GM12878 (cell line): ENCODE data around the gene TIMP4. TPM values are rescaled to one million over a fixed set of nuclear protein-coding genes. Genes with fewer than 3 reads are reported as not detected.

Source experiments
- HDAC6 ChIP-seq: fragments of 200-600 bp; sonication (generic); IDR thresholded peaks from one replicate; pipeline ENCODE4 v1.8.0; 2017; ENCODE audit warnings: antibody characterized with exemption; ENCODE audit not compliant: unreplicated experiment
- MTA3 ChIP-seq: IDR thresholded peaks from 2 replicates; pipeline ENCODE4 v1.6.1; 2012; ENCODE audit warnings: low read length, inconsistent platforms, borderline replicate concordance
- SMAD1 ChIP-seq: fragments of 450-650 bp; IDR thresholded peaks from 2 replicates; pipeline ENCODE4 v1.6.1; 2018; ENCODE audit warnings: mild to moderate bottlenecking, low read depth; ENCODE audit not compliant: partially characterized antibody
- polyA plus RNA-seq, 11 experiments: library from polyadenylated mRNA; depleted of rRNA in 4 of 11; unstranded in 6 of 11; stranded (reverse) in 5 of 11; fragments of >200 nt; fragmentation: Nextera tagmentation in 4 of 11; fragmentation: Illumina TruSeq in 1 of 11; extraction: Ambion mirVana in 4 of 11; extraction: Trizol in 1 of 11; gene quantifications; 1 replicate in 1 of 11; 2 replicates in 10 of 11; pipeline versions ENCODE4 v1.2.1 to v1.2.3, GENCODE V29; 2011 to 2016; ENCODE audit warnings: inconsistent platforms in 2 of 11, missing spikeins in 2 of 11, low read depth in 1 of 11
- total RNA-seq, 4 experiments: library from RNA; depleted of rRNA in 3 of 4; stranded (reverse); fragments of >200 nt in 3 of 4; fragmentation: Illumina TruSeq in 1 of 4; extraction: Trizol in 1 of 4; gene quantifications; 2 replicates each; pipeline versions ENCODE4 v1.2.1 to v1.2.3, GENCODE V29; 2013 to 2021
- TF ChIP-seq, protein P1 (sequence below): fragments of 450-650 bp; formaldehyde crosslinking; IDR thresholded peaks from 2 replicates; pipeline ENCODE4 v1.5.0; 2022; ENCODE audit warnings: mild to moderate bottlenecking, missing genetic modification characterization
- TF ChIP-seq, protein P2 (sequence below): fragments of 450-650 bp; IDR thresholded peaks from 2 replicates; pipeline ENCODE4 v1.6.1; 2017; ENCODE audit warnings: antibody characterized with exemption, mild to moderate bottlenecking, moderate library complexity
- TF ChIP-seq, protein P3 (sequence below): fragments of 450-650 bp; IDR thresholded peaks from 2 replicates; pipeline ENCODE4 v1.6.1; 2016; ENCODE audit warnings: mild to moderate bottlenecking

Gene TIMP4
- total and polyA plus RNA-seq, 10 of the 15 experiments (the other 5 are each of a cell fraction or from before 2014, with no cell fraction given): 0.07 TPM; not detected in 9

DNA sequence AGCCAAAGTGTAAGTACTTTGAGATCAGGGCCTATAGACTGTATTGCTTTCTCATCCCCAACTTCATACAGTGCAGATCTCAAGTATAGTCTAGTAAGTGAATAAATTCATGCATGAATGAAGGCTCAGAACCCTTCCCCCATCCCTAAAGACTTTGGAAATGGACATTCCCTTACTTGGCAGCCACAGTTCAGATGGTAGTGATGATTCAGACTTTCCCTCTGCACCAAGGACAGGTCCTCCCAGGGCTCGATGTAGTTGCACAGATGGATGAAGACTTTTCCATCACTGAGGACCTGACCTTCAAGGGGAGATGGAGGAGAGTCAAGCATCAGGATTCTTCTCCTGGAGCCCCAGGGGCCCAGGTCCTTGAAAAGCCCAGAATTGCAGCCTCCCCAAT lies 4.6 kb downstream of the TIMP4 start (continued):
- TF ChIP-seq, protein P1, sequence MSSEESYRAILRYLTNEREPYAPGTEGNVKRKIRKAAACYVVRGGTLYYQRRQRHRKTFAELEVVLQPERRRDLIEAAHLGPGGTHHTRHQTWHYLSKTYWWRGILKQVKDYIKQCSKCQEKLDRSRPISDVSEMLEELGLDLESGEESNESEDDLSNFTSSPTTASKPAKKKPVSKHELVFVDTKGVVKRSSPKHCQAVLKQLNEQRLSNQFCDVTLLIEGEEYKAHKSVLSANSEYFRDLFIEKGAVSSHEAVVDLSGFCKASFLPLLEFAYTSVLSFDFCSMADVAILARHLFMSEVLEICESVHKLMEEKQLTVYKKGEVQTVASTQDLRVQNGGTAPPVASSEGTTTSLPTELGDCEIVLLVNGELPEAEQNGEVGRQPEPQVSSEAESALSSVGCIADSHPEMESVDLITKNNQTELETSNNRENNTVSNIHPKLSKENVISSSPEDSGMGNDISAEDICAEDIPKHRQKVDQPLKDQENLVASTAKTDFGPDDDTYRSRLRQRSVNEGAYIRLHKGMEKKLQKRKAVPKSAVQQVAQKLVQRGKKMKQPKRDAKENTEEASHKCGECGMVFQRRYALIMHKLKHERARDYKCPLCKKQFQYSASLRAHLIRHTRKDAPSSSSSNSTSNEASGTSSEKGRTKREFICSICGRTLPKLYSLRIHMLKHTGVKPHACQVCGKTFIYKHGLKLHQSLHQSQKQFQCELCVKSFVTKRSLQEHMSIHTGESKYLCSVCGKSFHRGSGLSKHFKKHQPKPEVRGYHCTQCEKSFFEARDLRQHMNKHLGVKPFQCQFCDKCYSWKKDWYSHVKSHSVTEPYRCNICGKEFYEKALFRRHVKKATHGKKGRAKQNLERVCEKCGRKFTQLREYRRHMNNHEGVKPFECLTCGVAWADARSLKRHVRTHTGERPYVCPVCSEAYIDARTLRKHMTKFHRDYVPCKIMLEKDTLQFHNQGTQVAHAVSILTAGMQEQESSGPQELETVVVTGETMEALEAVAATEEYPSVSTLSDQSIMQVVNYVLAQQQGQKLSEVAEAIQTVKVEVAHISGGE (CRISPR knock-in tag): no peak
- TF ChIP-seq, protein P2, sequence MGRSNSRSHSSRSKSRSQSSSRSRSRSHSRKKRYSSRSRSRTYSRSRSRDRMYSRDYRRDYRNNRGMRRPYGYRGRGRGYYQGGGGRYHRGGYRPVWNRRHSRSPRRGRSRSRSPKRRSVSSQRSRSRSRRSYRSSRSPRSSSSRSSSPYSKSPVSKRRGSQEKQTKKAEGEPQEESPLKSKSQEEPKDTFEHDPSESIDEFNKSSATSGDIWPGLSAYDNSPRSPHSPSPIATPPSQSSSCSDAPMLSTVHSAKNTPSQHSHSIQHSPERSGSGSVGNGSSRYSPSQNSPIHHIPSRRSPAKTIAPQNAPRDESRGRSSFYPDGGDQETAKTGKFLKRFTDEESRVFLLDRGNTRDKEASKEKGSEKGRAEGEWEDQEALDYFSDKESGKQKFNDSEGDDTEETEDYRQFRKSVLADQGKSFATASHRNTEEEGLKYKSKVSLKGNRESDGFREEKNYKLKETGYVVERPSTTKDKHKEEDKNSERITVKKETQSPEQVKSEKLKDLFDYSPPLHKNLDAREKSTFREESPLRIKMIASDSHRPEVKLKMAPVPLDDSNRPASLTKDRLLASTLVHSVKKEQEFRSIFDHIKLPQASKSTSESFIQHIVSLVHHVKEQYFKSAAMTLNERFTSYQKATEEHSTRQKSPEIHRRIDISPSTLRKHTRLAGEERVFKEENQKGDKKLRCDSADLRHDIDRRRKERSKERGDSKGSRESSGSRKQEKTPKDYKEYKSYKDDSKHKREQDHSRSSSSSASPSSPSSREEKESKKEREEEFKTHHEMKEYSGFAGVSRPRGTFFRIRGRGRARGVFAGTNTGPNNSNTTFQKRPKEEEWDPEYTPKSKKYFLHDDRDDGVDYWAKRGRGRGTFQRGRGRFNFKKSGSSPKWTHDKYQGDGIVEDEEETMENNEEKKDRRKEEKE: no peak
- TF ChIP-seq HDAC6 (no peak), SMAD1 (no peak), MTA3 (no peak)
- TF ChIP-seq, protein P3, sequence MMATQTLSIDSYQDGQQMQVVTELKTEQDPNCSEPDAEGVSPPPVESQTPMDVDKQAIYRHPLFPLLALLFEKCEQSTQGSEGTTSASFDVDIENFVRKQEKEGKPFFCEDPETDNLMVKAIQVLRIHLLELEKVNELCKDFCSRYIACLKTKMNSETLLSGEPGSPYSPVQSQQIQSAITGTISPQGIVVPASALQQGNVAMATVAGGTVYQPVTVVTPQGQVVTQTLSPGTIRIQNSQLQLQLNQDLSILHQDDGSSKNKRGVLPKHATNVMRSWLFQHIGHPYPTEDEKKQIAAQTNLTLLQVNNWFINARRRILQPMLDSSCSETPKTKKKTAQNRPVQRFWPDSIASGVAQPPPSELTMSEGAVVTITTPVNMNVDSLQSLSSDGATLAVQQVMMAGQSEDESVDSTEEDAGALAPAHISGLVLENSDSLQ: no peak
- TF ChIP-seq, all 136 proteins: peak for 0
